Panc1 (cell line): ENCODE data around the gene THSD7B. TPM values are rescaled to one million over a fixed set of nuclear protein-coding genes. Genes with fewer than 3 reads are reported as not detected.

ENCODE experiments used
- ATAC-seq: fragments of 200-7000 bp; cut with Tn5 transposase; 2 replicates; pipeline ENCODE4 v1.9.1; 2020; ENCODE audit warnings: mild to moderate bottlenecking, moderate library complexity
- BruUV-seq: library from RNA; stranded (reverse); fragments of 400-500 nt; replicated peaks from 2 replicates; lab custom pipeline; 2021; lab: Mats Ljungman, UMichigan
- CTCF ChIA-PET: fragments of 300-600 bp; sonication (Branson Sonifier 250); formaldehyde crosslinking; loops from one replicate; lab custom pipeline; 2022; ENCODE audit warnings: antibody characterized with exemption; lab: Charles Lee
- POLR2A ChIA-PET: fragments of 300-600 bp; sonication (Branson Sonifier 250); formaldehyde crosslinking; loops from one replicate; lab custom pipeline; 2022; ENCODE audit warnings: antibody characterized with exemption; lab: Charles Lee
- DNase-seq: peaks from one replicate; pipeline ENCODE4 v3.0.0-alpha.2; 2010; ENCODE audit warnings: low read depth, low spot score
- H3K27ac ChIP-seq: 2 replicates; pipeline ENCODE4 v1.5.1; 2011; ENCODE audit warnings: mild to moderate bottlenecking, low read length, inconsistent platforms
- H3K27me3 ChIP-seq: fragments of 200-500 bp; sonication (Bioruptor generic); 2 replicates; pipeline ENCODE4 v1.6.0; 2014; ENCODE audit warnings: low read length, inconsistent platforms; ENCODE audit not compliant: control insufficient read depth, insufficient read depth
- H3K36me3 ChIP-seq: fragments of 200-500 bp; sonication (Bioruptor generic); 2 replicates; pipeline ENCODE4 v1.5.1; 2014; ENCODE audit warnings: inconsistent platforms, mild to moderate bottlenecking, low read length, moderate library complexity; ENCODE audit not compliant: control insufficient read depth, insufficient read depth
- H3K4me1 ChIP-seq: 2 replicates; pipeline ENCODE4 v1.5.1; 2011; ENCODE audit warnings: inconsistent platforms, mild to moderate bottlenecking, low read length, moderate library complexity; ENCODE audit not compliant: control insufficient read depth, insufficient read depth
- H3K4me3 ChIP-seq, 2 experiments: 2 replicates each; pipeline ENCODE4 v1.5.1; 2011 to 2012; ENCODE audit warnings: low read depth in 2 of 2, low read length in 2 of 2, mild to moderate bottlenecking in 2 of 2, inconsistent platforms in 1 of 2, moderate library complexity in 1 of 2
- H3K9me3 ChIP-seq: fragments of 200-500 bp; sonication (Bioruptor generic); 2 replicates; pipeline ENCODE4 v1.5.1; 2014; ENCODE audit warnings: low read depth, mild to moderate bottlenecking, inconsistent platforms, low read length, moderate library complexity; ENCODE audit not compliant: control insufficient read depth, insufficient read depth
- CTCF ChIP-seq: fragments of 450-650 bp; IDR thresholded peaks from 2 replicates; pipeline ENCODE4 v1.5.1; 2017; ENCODE audit warnings: mild to moderate bottlenecking
- POLR2AphosphoS5 ChIP-seq: IDR thresholded peaks from 2 replicates; pipeline ENCODE4 v1.6.1; 2012; ENCODE audit warnings: mild to moderate bottlenecking, low read depth, low read length, moderate library complexity
- REST ChIP-seq, 2 experiments: IDR thresholded peaks; 2 replicates each; pipeline ENCODE4 v1.6.1; 2011 to 2012; ENCODE audit warnings: low read depth in 2 of 2, control low read depth in 1 of 2, low read length in 1 of 2, mild to moderate bottlenecking in 1 of 2, moderate library complexity in 1 of 2; ENCODE audit not compliant: insufficient read depth in 1 of 2
- SIN3A ChIP-seq: IDR thresholded peaks from 2 replicates; pipeline ENCODE4 v1.6.1; 2012; ENCODE audit warnings: low read depth, mild to moderate bottlenecking, low read length, moderate library complexity, borderline replicate concordance; ENCODE audit not compliant: insufficient read depth
- TCF7L2 ChIP-seq: IDR thresholded peaks from 2 replicates; pipeline ENCODE4 v1.6.1; 2011; ENCODE audit warnings: mild to moderate bottlenecking, low read depth, low read length, inconsistent platforms
- in situ Hi-C: cut with HindIII; loops from 2 replicates; pipeline ENCODE4 v1.10.0; 2016; ENCODE audit warnings: low sequenced_read_pairs, low pct_unique_long_range_greater_than_20kb
- intact Hi-C: fragments of 100-400 bp; cut with micrococcal nuclease; formaldehyde crosslinking; loops from one replicate; pipeline ENCODE4 v1.10.0; 2022; ENCODE audit not compliant: unreplicated experiment
- total RNA-seq: library from RNA; stranded (reverse); gene quantifications from one replicate; pipeline ENCODE4 v1.2.1, GENCODE V29; 2021; ENCODE audit not compliant: unreplicated experiment

The THSD7B gene
- total RNA-seq, 1 experiment from 2014 or later, result not detected

- no peak for ATAC-seq
- CTCF ChIA-PET, result no interaction called here
Measured at GRCh38 chr2:137220438-137220993, 455.2 kb downstream of the THSD7B start.

GRCh38 chr2:137221797-137222492 is 456.6 kb downstream of the THSD7B start:
- BruUV-seq, result no TSS peak
- ATAC-seq (no peak), DNase-seq (no peak)
- CTCF ChIA-PET, result no interaction called here
- no peaks in the 10 kb centered on the region for H3K36me3 ChIP-seq
- TF ChIP-seq REST (IDR thresholded peaks at IDR 0.05; ENCODE audit: insufficient read depth in 1 of 2, low read depth in 2 of 2, low read length in 1 of 2) (no peak), CTCF (no peak), TCF7L2 (no peak)
- no peaks in the 10 kb centered on the region for H3K9me3 ChIP-seq
- in situ Hi-C loops (no loop called here), intact Hi-C loops (no loop called here)
- H3K27ac ChIP-seq, result no peak overlapping the region
- no peaks in the 10 kb centered on the region for H3K4me1 ChIP-seq
- H3K4me3 ChIP-seq, result no peak overlapping the region
- POLR2A ChIA-PET, result interaction anchor here (0.6 kb wide), 1 partner anchor 16 kb away, joined by 3 read pairs; no protein-coding TSS in a partner anchor
- no peaks in the 10 kb centered on the region for H3K27me3 ChIP-seq

More at GRCh38 chr2:137220438-137220993, 455.2 kb downstream of the THSD7B start:
- in situ Hi-C loops, result no loop called here
- no peak overlapping the region for H3K27ac ChIP-seq
- no TSS peak for BruUV-seq
- TF ChIP-seq SIN3A (no peak), POLR2AphosphoS5 (no peak), REST (IDR thresholded peaks at IDR 0.05; ENCODE audit: insufficient read depth in 1 of 2, low read depth in 2 of 2, low read length in 1 of 2) (no peak), CTCF (no peak), TCF7L2 (no peak)
- no peaks in the 10 kb centered on the region for H3K27me3 ChIP-seq
- no peaks in the 10 kb centered on the region for H3K36me3 ChIP-seq
- H3K4me3 ChIP-seq, result no peak overlapping the region
- intact Hi-C loops, result no loop called here
- no peaks in the 10 kb centered on the region for H3K4me1 ChIP-seq
- no peaks in the 10 kb centered on the region for H3K9me3 ChIP-seq
- DNase-seq, result no peak
- POLR2A ChIA-PET, result no interaction called here
